Measurements from ENCODE around the gene ARID1A. TPM values are rescaled to one million over a fixed set of nuclear protein-coding genes. Genes with fewer than 3 reads are reported as not detected.
A peak's percentile ranks its signal among the peaks of the same experiment; 100 is the strongest.

The ARID1A gene
- total and polyA plus RNA-seq, 9 of the 15 experiments (the other 6 are each of a cell fraction or from before 2014, with no cell fraction given): 8.3 to 88.3 (median 22.5) TPM

GRCh38 chr1:26788515-26788785, 92.6 kb downstream of the ARID1A start (continued):
- TF ChIP-seq, protein P1, sequence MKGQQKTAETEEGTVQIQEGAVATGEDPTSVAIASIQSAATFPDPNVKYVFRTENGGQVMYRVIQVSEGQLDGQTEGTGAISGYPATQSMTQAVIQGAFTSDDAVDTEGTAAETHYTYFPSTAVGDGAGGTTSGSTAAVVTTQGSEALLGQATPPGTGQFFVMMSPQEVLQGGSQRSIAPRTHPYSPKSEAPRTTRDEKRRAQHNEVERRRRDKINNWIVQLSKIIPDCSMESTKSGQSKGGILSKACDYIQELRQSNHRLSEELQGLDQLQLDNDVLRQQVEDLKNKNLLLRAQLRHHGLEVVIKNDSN (CRISPR knock-in tag; IDR thresholded peaks at IDR 0.05): no peak; the same call in 1 of the 2 replicates

GRCh38 chr1:26788836-26789611, 93.2 kb downstream of the ARID1A start:
- Histone ChIP-seq H3K4me3 (peak overlapping the region; percentile 66), H4K20me1 (replicated peaks; ENCODE audit: control insufficient read depth, insufficient read depth, low read length) (no peaks in the 10 kb centered on the region), H3K9me1 (ENCODE audit: control insufficient read depth, insufficient read depth, low read length) (no peaks in the 10 kb centered on the region), H2AFZ (ENCODE audit: low read depth, low read length) (peak overlapping the region; percentile 75), H3K36me3 (ENCODE audit: control insufficient read depth, insufficient read depth, low read length) (peaks cover 5% of the 10 kb centered on the region; the same call in 2 of the 3 replicates), H3K4me1 (replicated peaks in 1 of 2; ENCODE audit: control insufficient read depth in 2 of 2, insufficient read depth in 2 of 2, low read length in 2 of 2) (peaks cover 49 to 72% of the 10 kb centered on the region in 2 experiments), H3K9ac (ENCODE audit: insufficient read depth in 1 of 2, low read depth in 2 of 2, low read length in 2 of 2) (peak overlapping the region; percentile 97 to 98), H3K4me2 (ENCODE audit: insufficient read depth, low read length) (peak overlapping the region; percentile 96), H3K79me2 (ENCODE audit: control insufficient read depth, insufficient read depth, low read length) (peaks cover 53% of the 10 kb centered on the region), H3K27ac (ENCODE audit: extremely low read depth, low read depth, low read length) (peak overlapping the region; percentile 98), H3K27me3 (ENCODE audit: control insufficient read depth in 2 of 2, insufficient read depth in 2 of 2, low read length in 2 of 2) (no peaks in the 10 kb centered on the region), H3K9me3 (replicated peaks; ENCODE audit: control insufficient read depth, insufficient read depth, low read depth, low read length) (no peaks in the 10 kb centered on the region)
- intact Hi-C loops (cut with micrococcal nuclease) (loop anchor here (1.0 to 5.0 kb wide), 7 partner anchors 66 to 302 kb away; no protein-coding TSS in a partner anchor), in situ Hi-C loops (cut with MboI) (no loop called here)
- DNase-seq (ENCODE audit: extremely low read depth in 1 of 4, low spot score in 3 of 4) (peak; percentile 86 to 96 (median 90)), FAIRE-seq (peak; percentile 74), ATAC-seq (peak; percentile 41)
- ChIA-PET CTCF (ENCODE audit: low intra/inter-chr PET ratio) (interaction anchor here (0.5 to 5.0 kb wide), 12 partner anchors 17 to 288 kb away, joined by 3 to 80 read pairs (median 4); no protein-coding TSS in a partner anchor), POLR2A (interaction anchor here (0.9 to 9.2 kb wide), 27 partner anchors 11 to 289 kb away, joined by 3 to 112 read pairs (median 7); partner anchors contain the start of gene ARID1A)
- 2% methylated on average over 19 of the region's 19 CpGs for WGBS (ENCODE audit: insufficient coverage, low coverage, missing lambda C conversion rate)
- BruUV-seq (replicated peaks): no TSS peak
- TF ChIP-seq MAZ (CRISPR knock-in tag; conservative IDR thresholded peaks at IDR 0.05 in 1 of 2, IDR thresholded peaks at IDR 0.05 in 1 of 2): peak; percentile 89 to 99
- no peak; the same call in 1 of the 2 replicates for TF ChIP-seq NCOA1 (IDR thresholded peaks at IDR 0.05; ENCODE audit: low read depth)
- no peak for TF ChIP-seq EZH2 (IDR thresholded peaks at IDR 0.05; ENCODE audit: borderline replicate concordance, low read depth, low read length)
- TF ChIP-seq, protein P2, sequence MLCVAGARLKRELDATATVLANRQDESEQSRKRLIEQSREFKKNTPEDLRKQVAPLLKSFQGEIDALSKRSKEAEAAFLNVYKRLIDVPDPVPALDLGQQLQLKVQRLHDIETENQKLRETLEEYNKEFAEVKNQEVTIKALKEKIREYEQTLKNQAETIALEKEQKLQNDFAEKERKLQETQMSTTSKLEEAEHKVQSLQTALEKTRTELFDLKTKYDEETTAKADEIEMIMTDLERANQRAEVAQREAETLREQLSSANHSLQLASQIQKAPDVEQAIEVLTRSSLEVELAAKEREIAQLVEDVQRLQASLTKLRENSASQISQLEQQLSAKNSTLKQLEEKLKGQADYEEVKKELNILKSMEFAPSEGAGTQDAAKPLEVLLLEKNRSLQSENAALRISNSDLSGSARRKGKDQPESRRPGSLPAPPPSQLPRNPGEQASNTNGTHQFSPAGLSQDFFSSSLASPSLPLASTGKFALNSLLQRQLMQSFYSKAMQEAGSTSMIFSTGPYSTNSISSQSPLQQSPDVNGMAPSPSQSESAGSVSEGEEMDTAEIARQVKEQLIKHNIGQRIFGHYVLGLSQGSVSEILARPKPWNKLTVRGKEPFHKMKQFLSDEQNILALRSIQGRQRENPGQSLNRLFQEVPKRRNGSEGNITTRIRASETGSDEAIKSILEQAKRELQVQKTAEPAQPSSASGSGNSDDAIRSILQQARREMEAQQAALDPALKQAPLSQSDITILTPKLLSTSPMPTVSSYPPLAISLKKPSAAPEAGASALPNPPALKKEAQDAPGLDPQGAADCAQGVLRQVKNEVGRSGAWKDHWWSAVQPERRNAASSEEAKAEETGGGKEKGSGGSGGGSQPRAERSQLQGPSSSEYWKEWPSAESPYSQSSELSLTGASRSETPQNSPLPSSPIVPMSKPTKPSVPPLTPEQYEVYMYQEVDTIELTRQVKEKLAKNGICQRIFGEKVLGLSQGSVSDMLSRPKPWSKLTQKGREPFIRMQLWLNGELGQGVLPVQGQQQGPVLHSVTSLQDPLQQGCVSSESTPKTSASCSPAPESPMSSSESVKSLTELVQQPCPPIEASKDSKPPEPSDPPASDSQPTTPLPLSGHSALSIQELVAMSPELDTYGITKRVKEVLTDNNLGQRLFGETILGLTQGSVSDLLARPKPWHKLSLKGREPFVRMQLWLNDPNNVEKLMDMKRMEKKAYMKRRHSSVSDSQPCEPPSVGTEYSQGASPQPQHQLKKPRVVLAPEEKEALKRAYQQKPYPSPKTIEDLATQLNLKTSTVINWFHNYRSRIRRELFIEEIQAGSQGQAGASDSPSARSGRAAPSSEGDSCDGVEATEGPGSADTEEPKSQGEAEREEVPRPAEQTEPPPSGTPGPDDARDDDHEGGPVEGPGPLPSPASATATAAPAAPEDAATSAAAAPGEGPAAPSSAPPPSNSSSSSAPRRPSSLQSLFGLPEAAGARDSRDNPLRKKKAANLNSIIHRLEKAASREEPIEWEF (CRISPR knock-in tag; IDR thresholded peaks at IDR 0.05): no peak
- peak; percentile 44; the same call in 1 of the 2 replicates for TF ChIP-seq TOE1 (IDR thresholded peaks at IDR 0.05; ENCODE audit: borderline replicate concordance)
- no peak for TF ChIP-seq TOE1 (CRISPR knock-in tag; IDR thresholded peaks at IDR 0.05; ENCODE audit: borderline replicate concordance, low read depth)
- TF ChIP-seq ZFPM2 (CRISPR knock-in tag; IDR thresholded peaks at IDR 0.05): no peak
- peak; percentile 47; the same call in 1 of the 2 replicates for TF ChIP-seq SMARCE1 (IDR thresholded peaks at IDR 0.05)
- no peak for TF ChIP-seq GMEB1 (CRISPR knock-in tag; IDR thresholded peaks at IDR 0.05)
- TF ChIP-seq JUN (IDR thresholded peaks at IDR 0.05; ENCODE audit: borderline replicate concordance, low read depth, low read length): peak; percentile 42; the same call in 1 of the 2 replicates
- no peak for TF ChIP-seq JUN (CRISPR knock-in tag; IDR thresholded peaks at IDR 0.05; ENCODE audit: borderline replicate concordance)

Measured in K562 (cell line).